Prostate gland (tissue), 2 donors: ENCODE data around the gene APLF. TPM values are rescaled to one million over a fixed set of nuclear protein-coding genes. Genes with fewer than 3 reads are reported as not detected.

Experiments
- DNase-seq: peaks from one replicate; pipeline ENCODE4 v3.0.0-alpha.2; 2019; ENCODE audit warnings: low spot score
- H3K27ac ChIP-seq, 2 donors: fragments of 200-600 bp; sonication (generic); 2 replicates each; pipeline ENCODE4 v1.5.1; 2017 to 2019
- H3K27me3 ChIP-seq: fragments of 200-600 bp; sonication (generic); replicated peaks from 2 replicates; pipeline ENCODE4 v1.5.1; 2019; ENCODE audit not compliant: insufficient read depth
- H3K36me3 ChIP-seq, 2 donors: fragments of 200-600 bp; sonication (generic); 1 replicate in 1 of 2; 2 replicates in 1 of 2; pipeline versions ENCODE4 v1.5.1 to v1.8.1; 2017 to 2019
- H3K4me1 ChIP-seq: fragments of 200-600 bp; sonication (generic); replicated peaks from 2 replicates; pipeline ENCODE4 v1.5.1; 2019
- H3K4me3 ChIP-seq, 2 donors: fragments of 200-600 bp; sonication (generic); 2 replicates each; pipeline ENCODE4 v1.5.1; 2017 to 2019
- H3K9me3 ChIP-seq: fragments of 200-600 bp; sonication (generic); 2 replicates; pipeline ENCODE4 v1.5.1; 2017
- POLR2A ChIP-seq: fragments of 450-650 bp; IDR thresholded peaks from one replicate; pipeline ENCODE4 v1.6.1; 2016; ENCODE audit warnings: antibody characterized with exemption, mild to moderate bottlenecking
- POLR2AphosphoS5 ChIP-seq: sonication (generic); formaldehyde crosslinking; IDR thresholded peaks from one replicate; pipeline ENCODE4 v1.6.1; 2017; ENCODE audit warnings: antibody characterized with exemption
- WGBS: methylation state at CpG from one replicate; pipeline ENCODE4 v1.1.5; 2018; 5-methylcytosine and 5-hydroxymethylcytosine counted together
- intact Hi-C: fragments of 100-400 bp; cut with DNase I; formaldehyde crosslinking; loops from one replicate; pipeline ENCODE4 v1.14.2; 2022
- total RNA-seq, 2 donors: library from RNA; depleted of rRNA; stranded (reverse); fragments of >200 nt; gene quantifications; one replicate each; pipeline ENCODE4 v1.1.0, GENCODE V29; 2016
- TF ChIP-seq, protein P1 (sequence below), 4 experiments: fragments of 200-600 bp in 2 of 4; fragments of 450-650 bp in 2 of 4; sonication (generic) in 2 of 4; IDR thresholded peaks; 1 replicate in 3 of 4; 2 replicates in 1 of 4; pipeline ENCODE4 v1.5.1; 2016 to 2019; ENCODE audit warnings: antibody characterized with exemption in 4 of 4, mild to moderate bottlenecking in 2 of 4, moderate library complexity in 2 of 4

The APLF gene
- total RNA-seq, 2 donors from 2014 or later = 7.3 to 10.2 TPM

DNA sequence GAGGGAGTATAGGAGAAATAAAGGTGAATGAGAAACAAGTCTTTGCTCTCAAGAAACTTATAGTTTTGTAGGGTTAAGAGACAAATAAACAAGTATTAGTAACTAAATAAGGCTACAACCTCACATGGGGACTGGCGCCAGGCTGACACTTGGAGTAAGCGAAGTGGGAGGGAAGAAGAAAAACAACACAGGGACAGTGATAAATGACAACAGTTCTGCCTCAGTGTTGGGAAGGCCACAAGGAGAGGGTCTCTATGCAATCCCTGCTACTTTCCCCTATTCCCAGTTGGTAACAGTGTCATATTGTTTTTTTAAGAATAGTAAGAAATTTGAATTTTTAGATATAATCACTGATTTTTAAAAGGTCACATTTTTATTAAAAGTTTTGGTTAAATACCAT is 4.0 kb downstream of the APLF start:
- Histone ChIP-seq H3K9me3 (no peaks in the 10 kb centered on the region), H3K27ac (no peak overlapping the region), H3K36me3 (no peaks in the 10 kb centered on the region), H3K4me3 (no peak overlapping the region), H3K4me1 (no peaks in the 10 kb centered on the region), H3K27me3 (no peaks in the 10 kb centered on the region)
- WGBS = 97% methylated on average over 2 of the region's 2 CpGs
- TF ChIP-seq POLR2AphosphoS5 = no peak
- TF ChIP-seq, protein P1, sequence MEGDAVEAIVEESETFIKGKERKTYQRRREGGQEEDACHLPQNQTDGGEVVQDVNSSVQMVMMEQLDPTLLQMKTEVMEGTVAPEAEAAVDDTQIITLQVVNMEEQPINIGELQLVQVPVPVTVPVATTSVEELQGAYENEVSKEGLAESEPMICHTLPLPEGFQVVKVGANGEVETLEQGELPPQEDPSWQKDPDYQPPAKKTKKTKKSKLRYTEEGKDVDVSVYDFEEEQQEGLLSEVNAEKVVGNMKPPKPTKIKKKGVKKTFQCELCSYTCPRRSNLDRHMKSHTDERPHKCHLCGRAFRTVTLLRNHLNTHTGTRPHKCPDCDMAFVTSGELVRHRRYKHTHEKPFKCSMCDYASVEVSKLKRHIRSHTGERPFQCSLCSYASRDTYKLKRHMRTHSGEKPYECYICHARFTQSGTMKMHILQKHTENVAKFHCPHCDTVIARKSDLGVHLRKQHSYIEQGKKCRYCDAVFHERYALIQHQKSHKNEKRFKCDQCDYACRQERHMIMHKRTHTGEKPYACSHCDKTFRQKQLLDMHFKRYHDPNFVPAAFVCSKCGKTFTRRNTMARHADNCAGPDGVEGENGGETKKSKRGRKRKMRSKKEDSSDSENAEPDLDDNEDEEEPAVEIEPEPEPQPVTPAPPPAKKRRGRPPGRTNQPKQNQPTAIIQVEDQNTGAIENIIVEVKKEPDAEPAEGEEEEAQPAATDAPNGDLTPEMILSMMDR (IDR thresholded peaks at IDR 0.05) = no peak
- no peak for TF ChIP-seq POLR2A
- intact Hi-C loops = no loop called here
- no peak for DNase-seq

- TF ChIP-seq POLR2A (no peak), POLR2AphosphoS5 (no peak)
- TF ChIP-seq, protein P1 (IDR thresholded peaks at IDR 0.05) = no peak
- intact Hi-C loops = no loop called here
- WGBS = 91% methylated on average over 3 of the region's 3 CpGs
Observed at GRCh38 chr2:68472796-68473414, 5.5 kb downstream of the APLF start.

DNA sequence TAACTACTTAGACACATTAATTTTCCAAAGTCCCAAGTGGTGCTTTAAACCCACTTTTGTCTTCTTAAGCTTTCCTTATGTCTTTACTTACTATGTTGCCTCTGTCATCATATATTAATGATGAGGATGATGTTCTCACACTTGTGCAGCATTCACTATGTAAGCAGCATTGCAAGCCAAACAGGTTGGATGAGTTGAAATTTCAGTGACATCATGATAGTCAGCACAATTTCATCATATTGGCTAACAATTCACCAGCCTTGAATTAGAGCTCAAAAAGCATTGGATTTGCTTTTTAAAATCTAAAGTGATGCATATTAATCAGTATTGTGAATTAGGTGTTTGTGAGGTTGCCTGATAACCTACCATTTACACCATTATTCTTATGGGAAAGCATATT is 7.7 kb downstream of the APLF start:
- Histone ChIP-seq H3K27me3 (no peaks in the 10 kb centered on the region), H3K9me3 (no peaks in the 10 kb centered on the region), H3K4me1 (no peaks in the 10 kb centered on the region), H3K27ac (no peak overlapping the region), H3K4me3 (no peak overlapping the region), H3K36me3 (no peaks in the 10 kb centered on the region)
- intact Hi-C loops = loop anchor here (5.0 kb wide), 1 partner anchor 242 kb away; no protein-coding TSS in a partner anchor
- no peak for TF ChIP-seq POLR2A
- DNase-seq = no peak

More at GRCh38 chr2:68472796-68473414, 5.5 kb downstream of the APLF start:
- Histone ChIP-seq H3K4me1 (no peaks in the 10 kb centered on the region), H3K27ac (no peak overlapping the region), H3K27me3 (no peaks in the 10 kb centered on the region), H3K36me3 (no peaks in the 10 kb centered on the region), H3K4me3 (no peak overlapping the region), H3K9me3 (no peaks in the 10 kb centered on the region)
- DNase-seq = no peak

DNA sequence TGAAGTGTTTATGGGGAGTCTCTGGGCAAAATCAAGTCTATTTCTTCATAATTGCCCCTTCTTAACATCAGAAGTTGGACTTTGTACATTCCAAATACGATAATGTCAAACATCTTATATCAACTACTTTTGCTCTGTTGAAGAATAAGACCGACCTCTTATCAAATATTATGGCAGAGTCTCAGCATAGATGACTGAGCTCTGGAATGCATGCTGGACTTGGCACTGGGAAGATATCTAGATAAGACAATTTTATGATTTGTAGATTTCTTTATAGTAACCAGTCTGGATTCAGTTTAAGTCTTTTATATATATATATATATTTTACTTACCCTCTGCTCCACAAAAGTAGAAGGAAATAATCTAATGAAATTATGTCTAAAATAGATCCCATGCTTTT is 8.2 kb downstream of the APLF start:
- TF ChIP-seq, protein P1 (IDR thresholded peaks at IDR 0.05) = no peak
- TF ChIP-seq POLR2A (no peak), POLR2AphosphoS5 (no peak)
- H3K36me3 ChIP-seq = no peaks in the 10 kb centered on the region
- H3K4me1 ChIP-seq = no peaks in the 10 kb centered on the region
- H3K27me3 ChIP-seq = no peaks in the 10 kb centered on the region
- no peak overlapping the region for H3K27ac ChIP-seq
- DNase-seq = no peak
- no peak overlapping the region for H3K4me3 ChIP-seq
- WGBS = 82% methylated on average over 2 of the region's 2 CpGs
- H3K9me3 ChIP-seq = no peaks in the 10 kb centered on the region
- intact Hi-C loops = loop anchor here (5.0 kb wide), 1 partner anchor 242 kb away; no protein-coding TSS in a partner anchor

DNA sequence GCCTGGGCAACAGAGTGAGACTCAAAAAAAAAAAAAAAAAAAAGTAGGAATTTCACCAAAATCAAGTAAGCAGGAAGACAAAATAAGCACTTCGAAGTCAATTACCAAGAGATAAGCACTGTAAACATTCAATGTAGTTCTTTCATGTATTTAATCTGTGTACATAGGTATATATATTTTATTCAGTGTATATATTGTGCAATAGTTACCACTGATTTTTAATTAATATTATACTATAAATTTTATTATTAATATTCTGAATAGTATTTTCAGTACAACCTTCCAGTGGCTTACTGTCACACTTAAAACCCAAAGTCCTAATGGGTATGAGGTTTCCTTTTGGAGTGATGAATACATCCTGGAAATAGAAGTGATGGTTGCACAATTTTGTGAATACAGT is 9.1 kb downstream of the APLF start:
- WGBS = 90% methylated on average over 1 of the region's 1 CpG

More for the DNA sequence above, 9.1 kb downstream of the APLF start:
- no peaks in the 10 kb centered on the region for H3K27me3 ChIP-seq
- intact Hi-C loops = loop anchor here (5.0 kb wide), 1 partner anchor 241 kb away; no protein-coding TSS in a partner anchor
- H3K4me3 ChIP-seq = no peak overlapping the region
- no peaks in the 10 kb centered on the region for H3K9me3 ChIP-seq
- DNase-seq = no peak
- TF ChIP-seq POLR2AphosphoS5 (no peak), POLR2A (no peak)
- TF ChIP-seq, protein P1 (IDR thresholded peaks at IDR 0.05) = no peak
- H3K4me1 ChIP-seq = no peaks in the 10 kb centered on the region
- no peaks in the 10 kb centered on the region for H3K36me3 ChIP-seq
- H3K27ac ChIP-seq = no peak overlapping the region
